Suppressor macrophage treated with lipopolysaccharide for 1 hour (primary cell): ENCODE measurements around the gene ZBED1.

ENCODE experiments used
- DNase-seq, 3 donors: peaks; one replicate each; pipeline ENCODE4 v3.0.0-alpha.2; 2020 to 2022

ZBED1 gene

DNA sequence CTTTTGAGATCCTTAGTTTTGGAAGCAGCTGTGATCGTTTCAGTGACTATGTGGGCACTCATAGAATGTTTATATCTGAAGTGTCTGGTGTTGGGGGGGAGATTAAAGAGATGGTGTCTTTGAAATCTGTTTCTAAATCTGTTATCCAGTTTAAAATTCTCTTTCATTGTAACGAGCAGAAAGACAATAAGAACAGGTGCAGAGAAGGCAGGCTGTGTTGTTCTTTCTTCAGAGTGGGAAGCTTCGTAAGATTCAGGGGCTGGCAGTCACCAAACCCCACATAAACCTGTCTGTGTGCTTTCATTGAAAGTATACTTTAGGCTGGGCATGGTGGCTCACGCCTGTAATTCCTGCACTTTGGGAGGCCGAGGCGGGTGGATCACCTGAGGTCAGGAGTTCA lies 16.3 kb upstream of the ZBED1 start:
- no peak for DNase-seq

- DNase-seq = no peak
These were observed 15.8 kb upstream of the ZBED1 start for GRCh38 chrX:2516623-2517022.

- DNase-seq = no peak
These were observed 13.4 kb upstream of the ZBED1 start for GRCh38 chrX:2514131-2514530.

DNA sequence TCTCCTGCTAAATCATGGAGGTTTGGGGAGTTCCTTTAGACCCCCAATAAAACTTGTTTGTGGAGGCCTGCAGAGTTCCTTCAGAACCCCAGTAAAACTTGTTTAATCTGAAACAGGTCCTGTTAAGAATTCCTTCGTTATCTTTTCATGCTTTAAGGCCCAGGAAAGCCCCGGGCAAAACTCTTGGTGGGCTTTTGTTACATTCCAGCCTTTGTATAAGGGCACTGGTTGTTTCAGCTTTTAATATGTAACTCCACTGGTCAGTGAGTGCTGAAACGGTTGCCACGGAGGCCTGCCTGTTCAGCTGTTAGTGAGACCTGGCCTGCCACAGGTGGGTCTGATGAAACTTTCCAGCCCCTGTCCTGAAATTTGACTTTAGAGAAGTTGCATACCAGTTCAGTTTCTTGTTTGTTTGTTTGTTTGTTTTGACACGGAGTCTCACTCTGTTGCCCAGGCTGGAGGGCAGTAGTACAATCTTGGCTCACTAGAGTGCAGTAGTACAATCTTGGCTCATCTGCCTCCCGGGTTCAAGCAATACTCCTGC lies 12.4 kb upstream of the ZBED1 start:
- no peak for DNase-seq

DNA sequence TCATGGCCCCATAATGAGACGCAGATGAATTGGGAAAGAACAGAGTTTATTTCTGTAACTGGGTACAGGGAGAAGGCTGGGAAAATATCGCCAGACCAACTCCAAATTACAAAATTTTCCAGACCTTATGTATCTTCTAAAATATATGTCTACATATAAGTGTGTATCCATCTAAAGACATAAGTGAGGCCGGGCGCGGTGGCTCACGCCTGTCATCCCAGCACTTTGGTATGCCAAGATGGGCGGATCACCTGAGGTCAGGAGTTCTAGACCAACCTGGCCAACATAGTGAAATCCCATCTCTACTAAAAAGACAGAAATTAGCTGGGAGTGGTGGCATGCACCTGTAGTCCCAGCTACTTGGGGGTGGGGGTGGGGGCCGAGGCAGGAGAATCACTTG lies 11.7 kb upstream of the ZBED1 start:
- no peak for DNase-seq

GRCh38 chrX:2511326-2511725 lies 10.6 kb upstream of the ZBED1 start:
- no peak for DNase-seq

DNA sequence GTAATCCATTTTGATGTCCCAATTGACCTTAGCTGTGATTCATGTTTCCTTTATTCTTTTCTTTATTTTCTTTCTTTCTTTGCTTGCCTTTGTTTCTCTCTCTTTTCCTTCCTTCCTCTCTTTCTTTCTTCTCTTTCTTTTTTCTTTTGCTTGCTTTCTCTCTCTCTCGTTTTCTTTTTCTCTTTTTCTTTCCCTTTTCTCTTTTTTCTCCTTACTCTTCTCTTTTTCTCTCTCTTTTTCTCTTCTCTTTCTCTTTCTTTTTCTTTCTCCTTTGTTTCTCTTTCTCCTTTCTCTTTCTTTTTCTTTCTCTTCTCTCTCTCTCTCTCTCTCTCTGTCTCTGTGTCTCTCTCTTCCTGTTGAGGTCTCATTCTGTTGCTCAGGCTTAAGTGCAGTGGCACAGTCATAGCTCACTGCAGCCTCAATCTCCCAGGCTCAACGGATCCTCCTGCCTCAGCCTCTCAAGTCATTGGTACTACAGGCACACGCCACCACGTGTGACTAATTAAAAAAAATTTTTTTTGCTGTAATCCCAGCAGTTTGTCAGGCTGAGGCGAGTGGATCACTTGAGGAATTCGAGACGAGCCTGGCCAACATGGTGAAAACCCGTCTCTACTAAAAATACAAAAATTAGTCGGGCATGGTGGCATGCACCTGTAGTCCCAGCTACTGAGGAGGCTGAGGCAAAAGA lies 8.0 kb upstream of the ZBED1 start:
- no peak for DNase-seq

DNA sequence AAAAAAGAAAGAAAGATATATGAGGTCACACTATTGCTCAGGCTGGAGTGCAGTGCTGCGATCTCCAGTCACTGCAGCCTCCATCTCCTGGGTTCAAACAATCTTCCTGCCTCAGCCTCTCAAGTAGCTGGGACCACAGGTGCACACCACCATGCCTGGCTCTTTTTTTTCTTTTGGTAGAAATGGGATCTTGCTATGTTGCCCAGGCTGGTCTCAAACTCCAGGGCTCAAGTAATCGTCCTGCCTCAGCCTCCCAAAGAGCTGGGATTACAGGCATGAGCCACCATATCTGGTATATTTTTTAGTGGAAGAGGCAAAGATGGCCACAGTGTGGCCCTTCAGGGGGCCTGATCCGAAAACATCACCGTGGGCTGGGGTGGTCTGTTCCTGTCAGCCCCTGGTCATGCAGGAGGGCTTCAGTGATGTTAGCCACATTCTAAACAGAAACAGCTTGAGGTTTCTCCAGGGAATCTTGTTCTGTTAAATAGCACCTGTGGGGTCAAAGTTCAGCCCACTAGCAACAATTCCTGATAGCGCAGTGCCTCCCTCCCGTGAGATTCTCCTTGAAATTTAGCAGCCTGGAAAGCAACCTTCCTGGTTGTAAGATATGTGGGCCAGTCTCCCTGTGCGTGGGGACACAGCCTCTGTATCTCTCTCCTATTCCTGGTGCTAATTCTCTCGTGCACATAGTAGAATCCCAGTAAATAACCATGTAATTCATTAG lies 7.3 kb upstream of the ZBED1 start:
- no peak for DNase-seq

- peak in 1 of 3 donors; percentile 29 for DNase-seq
These were observed 6.4 kb upstream of the ZBED1 start for GRCh38 chrX:2507196-2507595.

- peak; percentile 62 to 72 (median 69) for DNase-seq
These were observed 4.6 kb upstream of the ZBED1 start for GRCh38 chrX:2505341-2505740.

GRCh38 chrX:2504706-2505332 lies 4.0 kb upstream of the ZBED1 start:
- no peak for DNase-seq

DNA sequence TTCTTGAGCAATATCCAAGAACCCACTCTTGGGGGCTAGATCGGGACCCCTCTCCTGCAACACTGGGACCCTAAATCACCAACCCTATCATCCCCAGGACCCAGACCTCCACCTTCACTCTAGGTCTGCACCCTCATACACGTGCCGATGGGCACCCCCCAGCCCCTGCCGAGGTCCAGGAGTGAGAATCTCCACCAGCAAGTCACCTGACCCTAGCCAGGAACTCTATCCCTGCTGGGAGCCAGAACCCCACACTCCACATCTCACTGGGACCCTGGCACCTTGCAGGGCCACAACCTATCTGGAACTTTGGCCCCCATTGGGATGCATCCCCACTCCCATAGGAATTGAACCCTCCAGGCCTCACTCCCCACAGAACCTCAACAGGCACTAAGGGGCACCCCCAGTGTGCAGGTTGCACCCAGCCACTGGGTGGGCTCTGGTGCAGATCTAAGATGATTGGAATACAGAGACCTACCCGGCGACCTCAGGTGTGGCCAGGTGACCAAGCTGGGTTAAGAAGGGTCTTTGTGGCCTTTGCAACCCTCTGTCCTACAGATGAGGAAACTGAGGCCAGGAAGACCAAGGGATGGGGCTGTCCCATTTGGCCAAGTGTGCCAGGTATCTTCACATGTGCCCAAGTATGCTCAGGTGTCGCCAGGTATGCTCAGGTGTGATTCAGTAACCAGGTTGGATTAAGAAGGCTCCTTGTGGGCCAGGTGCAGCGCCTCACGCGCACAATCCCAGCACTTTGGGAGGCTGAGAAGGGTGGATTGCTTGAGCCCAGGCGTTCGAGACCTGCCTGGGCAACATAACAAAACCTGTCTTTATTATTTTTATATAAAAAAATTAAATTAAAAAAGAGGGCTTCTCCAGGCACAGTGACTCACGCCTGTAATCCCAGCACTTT lies 3.1 kb upstream of the ZBED1 start:
- DNase-seq = no peak

GRCh38 chrX:2502668-2503519 lies 2.1 kb upstream of the ZBED1 start:
- DNase-seq = peak; percentile 29 to 37 (median 33)

- no peak for DNase-seq
These were observed 1.4 kb upstream of the ZBED1 start for GRCh38 chrX:2502120-2502667.

DNA sequence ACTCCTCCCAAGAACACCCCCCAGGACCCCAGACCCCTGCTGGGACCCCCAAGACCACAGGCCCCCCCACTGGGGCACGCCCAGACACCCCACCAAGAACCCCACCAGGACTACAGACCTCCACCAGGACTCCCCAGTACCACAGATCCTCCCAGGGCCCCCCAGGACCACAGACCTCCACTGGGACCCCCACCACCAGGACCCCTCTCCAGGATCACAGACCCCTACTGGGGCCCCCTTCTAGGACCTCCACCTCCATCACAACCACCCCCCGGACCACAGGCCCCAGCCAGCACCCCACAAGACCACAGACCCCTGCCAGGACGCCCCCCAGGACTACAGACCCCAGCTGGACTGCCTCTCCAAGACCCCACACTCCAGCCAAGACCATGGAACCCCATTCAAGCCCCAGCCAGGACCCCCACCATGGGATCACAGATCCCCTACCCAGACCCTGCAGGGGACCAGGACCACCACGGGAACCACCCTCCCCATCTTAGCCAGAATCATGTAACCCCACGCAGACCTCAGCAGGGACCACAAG lies 855 bp upstream of the ZBED1 start:
- DNase-seq = no peak

GRCh38 chrX:2500091-2500802 lies 529 bp downstream of the ZBED1 start:
- DNase-seq = peak; percentile 70 to 72 (median 70)

DNA sequence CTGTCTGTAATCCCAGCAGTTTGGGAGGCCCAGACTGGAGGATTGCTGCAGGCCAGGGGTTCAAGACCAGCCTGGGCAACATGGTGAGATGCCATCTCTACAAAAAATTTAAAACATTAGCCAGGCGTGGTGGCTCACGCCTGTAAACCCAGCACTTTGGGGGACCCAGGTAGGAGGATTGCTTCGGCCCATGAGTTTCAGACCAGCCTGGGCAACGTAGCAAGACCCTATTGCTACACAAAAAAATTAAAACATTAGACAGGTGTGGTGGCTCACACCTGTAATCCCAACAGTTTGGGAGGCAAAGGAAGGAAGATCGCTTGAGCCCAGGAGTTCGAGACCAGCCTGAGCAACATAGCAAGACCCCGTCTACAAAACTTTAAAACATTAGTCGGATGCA lies 1.3 kb downstream of the ZBED1 start:
- DNase-seq = no peak

DNA sequence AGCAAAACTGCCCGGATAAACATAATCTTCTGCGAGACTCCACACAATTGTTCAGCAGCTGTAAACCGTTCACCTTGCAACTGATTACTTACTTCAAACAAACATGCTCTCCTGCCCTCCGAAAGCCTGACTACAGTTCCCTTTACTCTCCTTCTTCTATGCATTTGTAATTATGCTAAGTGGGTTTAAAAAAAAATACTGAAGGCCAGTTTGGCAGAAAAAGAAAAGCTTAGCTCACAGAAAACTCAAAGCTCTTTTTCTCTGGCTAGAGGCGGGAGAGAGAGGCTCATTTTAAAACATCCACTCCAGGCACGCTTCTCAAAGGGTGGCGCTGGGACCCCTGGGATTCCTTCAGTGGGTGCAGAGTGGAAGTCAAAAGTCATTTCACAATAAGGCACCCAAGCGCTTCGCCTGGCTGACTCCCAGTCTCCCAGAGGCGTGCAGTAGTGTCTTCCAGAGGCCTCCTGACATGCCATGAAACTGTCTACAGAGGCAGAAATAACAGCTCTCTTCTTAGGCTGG lies 1.9 kb downstream of the ZBED1 start:
- peak; percentile 39 to 57 (median 48) for DNase-seq

GRCh38 chrX:2497961-2498780 lies 2.6 kb downstream of the ZBED1 start:
- DNase-seq = no peak
